Measurements from ENCODE around the gene SNORC.

GRCh38 chr2:232865165-232865564, 4.9 kb upstream of the SNORC start:
- TF ChIP-seq ZNF83 (CRISPR knock-in tag; IDR thresholded peaks at IDR 0.05; ENCODE audit: borderline replicate concordance) (no peak), CTCF (CRISPR knock-in tag; IDR thresholded peaks at IDR 0.05) (no peak), GTF3A (CRISPR knock-in tag; conservative IDR thresholded peaks at IDR 0.05) (no peak), KDM5B (CRISPR knock-in tag; IDR thresholded peaks at IDR 0.05; ENCODE audit: borderline replicate concordance) (no peak), POLR2A (IDR thresholded peaks at IDR 0.05; ENCODE audit: insufficient read depth in 1 of 2, low read depth in 2 of 2, low read length in 2 of 2) (no peak), GMEB1 (CRISPR knock-in tag; IDR thresholded peaks at IDR 0.05; ENCODE audit: borderline replicate concordance) (no peak)
